Stimulated activated effector memory CD8-positive, alpha-beta T cell treated with anti-CD3 and anti-CD28 coated beads, Interleukin-12 subunit alpha, Interleukin-12 subunit beta, amount 100 ng/mL, for 72 hours (primary cell): ENCODE results near the gene SLC16A2.
A peak's percentile ranks its signal among the peaks of the same experiment; 100 is the strongest.

Experiments used
- ATAC-seq: fragments of 150-1000 bp; cut with Tn5 transposase; 2 replicates; pipeline ENCODE4 v1.10.0; 2021
- DNase-seq, 2 donors: peaks; one replicate each; pipeline ENCODE4 v3.0.0; 2021 to 2022; ENCODE audit warnings: low spot score in 2 of 2
- H3K27ac Mint-ChIP-seq: one replicate; pipeline ENCODE4 v1.8.0; 2022; ENCODE audit warnings: mild to moderate bottlenecking, mixed read lengths
- H3K36me3 Mint-ChIP-seq: one replicate; pipeline ENCODE4 v1.8.0; 2022; ENCODE audit warnings: mild to moderate bottlenecking, mixed read lengths
- H3K4me1 Mint-ChIP-seq: one replicate; pipeline ENCODE4 v1.8.0; 2022; ENCODE audit warnings: mixed read lengths
- H3K4me3 Mint-ChIP-seq: one replicate; pipeline ENCODE4 v1.8.0; 2022; ENCODE audit warnings: mild to moderate bottlenecking, mixed read lengths
- H3K9me3 Mint-ChIP-seq: one replicate; pipeline ENCODE4 v1.8.0; 2022; ENCODE audit warnings: mixed read lengths

Gene SLC16A2

DNA sequence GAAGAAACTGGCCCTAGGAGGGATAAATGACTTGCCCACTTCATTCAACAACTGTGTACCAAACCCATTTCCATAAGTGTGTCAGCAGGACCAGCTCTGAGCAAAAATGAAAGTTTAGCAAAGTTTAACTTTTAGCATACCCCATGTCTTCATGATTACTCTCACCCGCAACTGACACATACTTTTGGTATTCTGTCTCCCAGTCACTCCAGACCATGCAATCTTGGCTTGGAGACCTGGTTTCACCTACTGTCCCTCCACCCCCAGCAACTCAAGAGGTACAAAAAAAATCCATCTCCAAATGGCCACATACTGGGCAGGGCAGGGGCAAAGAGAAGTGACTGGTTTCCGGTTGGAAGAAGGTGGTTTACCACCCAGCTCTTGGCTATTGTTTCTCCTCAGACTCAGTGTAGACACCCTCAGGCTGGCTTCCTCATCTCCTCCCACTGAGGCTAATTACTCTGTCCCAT, 113.3 kb downstream of the SLC16A2 start:
- DNase-seq: peak; percentile 11 to 68
- Mint-ChIP-seq H3K4me3 (peak overlapping the region; percentile 72), H3K4me1 (peaks cover 29% of the 10 kb centered on the region), H3K27ac (peak overlapping the region; percentile 44), H3K9me3 (no peaks in the 10 kb centered on the region), H3K36me3 (no peaks in the 10 kb centered on the region)
- peak; percentile 90 for ATAC-seq

- Mint-ChIP-seq H3K36me3 (no peaks in the 10 kb centered on the region), H3K4me3 (peak overlapping the region; percentile 72), H3K4me1 (peaks cover 29% of the 10 kb centered on the region), H3K27ac (peak overlapping the region; percentile 44), H3K9me3 (no peaks in the 10 kb centered on the region)
- DNase-seq (no peak), ATAC-seq (no peak)
These were observed 113.8 kb downstream of the SLC16A2 start for GRCh38 chrX:74535086-74535407.

GRCh38 chrX:74535408-74536151, 114.3 kb downstream of the SLC16A2 start:
- ATAC-seq (peak; percentile 43), DNase-seq (peak in 1 of 2 donors; percentile 60)
- H3K4me3 Mint-ChIP-seq: peak overlapping the region; percentile 72
- H3K4me1 Mint-ChIP-seq: peaks cover 29% of the 10 kb centered on the region
- no peaks in the 10 kb centered on the region for H3K36me3 Mint-ChIP-seq
- H3K27ac Mint-ChIP-seq: peak overlapping the region; percentile 82
- no peaks in the 10 kb centered on the region for H3K9me3 Mint-ChIP-seq

DNA sequence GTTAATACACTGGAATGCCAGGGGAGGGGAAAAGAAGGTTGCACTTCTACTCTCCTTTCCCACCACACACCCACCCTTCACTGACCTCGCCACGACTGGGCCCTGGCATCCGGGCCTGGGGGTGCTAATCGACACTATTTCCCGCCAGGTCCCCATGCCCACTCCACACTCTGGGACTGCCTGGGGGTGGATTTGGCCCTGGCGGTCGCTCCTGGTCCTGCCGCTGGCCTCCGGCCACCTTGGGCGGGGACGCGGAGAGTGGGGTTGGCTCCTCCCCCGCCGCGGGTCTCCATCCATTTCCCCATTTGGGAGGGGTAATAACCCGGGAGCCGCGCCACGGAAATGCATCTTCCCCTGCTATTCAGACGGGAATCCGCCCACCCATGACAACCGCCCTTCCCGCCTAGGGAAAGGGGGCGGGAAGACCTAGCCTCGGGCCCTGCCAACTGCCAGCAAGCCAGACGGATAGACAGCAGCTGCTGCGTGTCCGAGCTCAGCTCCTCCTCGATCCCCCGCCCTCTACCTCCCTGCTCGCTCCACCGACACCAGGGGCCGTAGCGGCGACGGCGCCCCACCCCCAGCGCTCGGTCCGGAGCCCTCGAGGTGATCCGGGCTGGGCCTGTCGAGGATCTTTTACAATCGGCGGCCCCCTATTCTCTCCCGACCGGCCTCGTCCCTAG, 115.0 kb downstream of the SLC16A2 start:
- peak overlapping the region; percentile 72 for H3K4me3 Mint-ChIP-seq
- H3K9me3 Mint-ChIP-seq: no peaks in the 10 kb centered on the region

GRCh38 chrX:74536832-74537371, 115.6 kb downstream of the SLC16A2 start:
- Mint-ChIP-seq H3K27ac (peak overlapping the region; percentile 82), H3K36me3 (no peaks in the 10 kb centered on the region), H3K9me3 (no peaks in the 10 kb centered on the region), H3K4me1 (peaks cover 29% of the 10 kb centered on the region), H3K4me3 (peak overlapping the region; percentile 72)
- DNase-seq (no peak), ATAC-seq (no peak)

More for the DNA sequence above, 115.0 kb downstream of the SLC16A2 start:
- peaks cover 29% of the 10 kb centered on the region for H3K4me1 Mint-ChIP-seq
- H3K27ac Mint-ChIP-seq: peak overlapping the region; percentile 82
- DNase-seq (peak in 1 of 2 donors; percentile 63), ATAC-seq (peak; percentile 4)
- no peaks in the 10 kb centered on the region for H3K36me3 Mint-ChIP-seq

GRCh38 chrX:74540635-74541249, 119.4 kb downstream of the SLC16A2 start:
- Mint-ChIP-seq H3K4me3 (no peak overlapping the region), H3K36me3 (no peaks in the 10 kb centered on the region), H3K27ac (peak overlapping the region; percentile 4), H3K9me3 (no peaks in the 10 kb centered on the region), H3K4me1 (peaks cover 9% of the 10 kb centered on the region)
- ATAC-seq: peak; percentile 57
- DNase-seq: no peak

- Mint-ChIP-seq H3K4me3 (no peak overlapping the region), H3K9me3 (no peaks in the 10 kb centered on the region), H3K4me1 (no peaks in the 10 kb centered on the region), H3K27ac (no peak overlapping the region), H3K36me3 (no peaks in the 10 kb centered on the region)
- ATAC-seq (no peak), DNase-seq (no peak)
These were observed 124.7 kb downstream of the SLC16A2 start for GRCh38 chrX:74545880-74546523.

GRCh38 chrX:74546984-74547383, 125.7 kb downstream of the SLC16A2 start:
- Mint-ChIP-seq H3K27ac (no peak overlapping the region), H3K9me3 (no peaks in the 10 kb centered on the region), H3K36me3 (no peaks in the 10 kb centered on the region), H3K4me1 (no peaks in the 10 kb centered on the region), H3K4me3 (no peak overlapping the region)
- ATAC-seq (no peak), DNase-seq (no peak)

DNA sequence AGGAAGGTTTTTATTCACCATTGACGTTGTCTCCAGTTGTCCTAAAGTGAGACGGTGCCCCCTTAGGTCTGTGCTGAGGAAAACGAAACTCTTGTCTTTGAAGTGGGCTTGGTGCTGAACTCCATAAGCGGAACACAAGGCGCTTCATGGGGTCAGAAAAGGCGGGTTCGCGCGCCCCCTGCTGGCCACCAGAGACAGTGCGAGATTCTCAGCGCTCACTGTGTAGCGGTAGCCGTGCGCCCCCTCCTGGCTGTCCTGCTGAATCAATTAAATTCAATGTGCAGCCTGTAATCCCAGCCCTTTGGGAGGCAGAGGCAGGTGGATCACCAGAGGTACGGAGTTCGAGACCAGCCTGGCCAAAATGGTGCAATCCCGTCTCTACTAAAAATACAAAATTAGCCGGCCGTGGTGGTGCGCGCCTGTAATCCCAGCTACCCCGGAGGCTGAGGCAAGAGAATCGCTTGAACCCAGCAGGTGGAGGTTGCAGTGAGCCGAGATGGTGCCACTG, 129.1 kb downstream of the SLC16A2 start:
- DNase-seq: peak; percentile 71 to 87
- H3K4me3 Mint-ChIP-seq: no peak overlapping the region

DNA sequence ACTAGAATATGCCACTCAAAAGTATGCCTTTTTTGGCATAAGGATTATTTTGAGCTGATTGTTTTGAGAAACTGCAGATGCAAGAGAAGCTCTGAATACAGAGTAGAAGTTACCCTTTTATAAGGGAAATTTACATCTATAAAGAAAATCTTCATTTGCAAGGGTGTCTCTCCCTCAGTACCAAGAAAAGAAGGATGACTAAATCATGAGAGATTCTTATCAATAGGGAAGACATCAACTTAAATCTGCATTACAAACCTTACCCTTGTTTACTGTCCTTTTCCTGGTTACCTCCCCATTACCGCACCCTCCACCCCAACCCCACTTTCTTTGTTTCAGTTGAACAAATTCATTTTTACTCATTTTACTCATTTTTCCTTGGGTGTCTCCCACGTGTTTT, 130.6 kb downstream of the SLC16A2 start:
- Mint-ChIP-seq H3K4me3 (no peak overlapping the region), H3K36me3 (no peaks in the 10 kb centered on the region), H3K9me3 (no peaks in the 10 kb centered on the region), H3K4me1 (no peaks in the 10 kb centered on the region), H3K27ac (no peak overlapping the region)
- no peak for ATAC-seq
- no peak for DNase-seq

More for the DNA sequence above, 129.1 kb downstream of the SLC16A2 start:
- Mint-ChIP-seq H3K9me3 (no peaks in the 10 kb centered on the region), H3K4me1 (no peaks in the 10 kb centered on the region), H3K27ac (no peak overlapping the region), H3K36me3 (no peaks in the 10 kb centered on the region)
- peak; percentile 91 for ATAC-seq

GRCh38 chrX:74557378-74557777, 136.1 kb downstream of the SLC16A2 start:
- DNase-seq (no peak), ATAC-seq (no peak)
- H3K9me3 Mint-ChIP-seq: no peaks in the 10 kb centered on the region
- H3K4me3 Mint-ChIP-seq: no peak overlapping the region
- no peak overlapping the region for H3K27ac Mint-ChIP-seq
- H3K4me1 Mint-ChIP-seq: no peaks in the 10 kb centered on the region
- H3K36me3 Mint-ChIP-seq: no peaks in the 10 kb centered on the region

DNA sequence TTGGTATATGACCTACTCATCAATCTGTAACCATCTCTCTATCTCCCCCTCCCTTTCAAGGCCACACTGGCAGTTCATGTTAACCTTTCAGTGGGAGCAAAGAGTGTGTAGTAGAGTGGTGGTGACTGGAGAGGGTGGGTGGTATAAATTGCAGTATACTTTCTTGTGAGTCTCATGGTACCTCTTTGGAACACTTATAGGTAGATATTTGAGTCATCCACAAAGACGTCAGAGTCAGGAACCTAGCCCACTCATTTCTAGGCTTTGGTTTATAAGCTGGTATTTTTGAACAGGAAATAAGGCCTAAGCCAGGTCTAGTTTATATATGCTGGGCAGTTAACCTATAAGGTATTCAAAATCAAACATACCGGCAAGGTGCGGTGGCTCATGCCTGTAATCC, 156.8 kb downstream of the SLC16A2 start:
- Mint-ChIP-seq H3K4me3 (no peak overlapping the region), H3K36me3 (peaks cover 6% of the 10 kb centered on the region), H3K4me1 (peaks cover 6% of the 10 kb centered on the region), H3K27ac (no peak overlapping the region), H3K9me3 (no peaks in the 10 kb centered on the region)
- DNase-seq (no peak), ATAC-seq (peak; percentile 99)

DNA sequence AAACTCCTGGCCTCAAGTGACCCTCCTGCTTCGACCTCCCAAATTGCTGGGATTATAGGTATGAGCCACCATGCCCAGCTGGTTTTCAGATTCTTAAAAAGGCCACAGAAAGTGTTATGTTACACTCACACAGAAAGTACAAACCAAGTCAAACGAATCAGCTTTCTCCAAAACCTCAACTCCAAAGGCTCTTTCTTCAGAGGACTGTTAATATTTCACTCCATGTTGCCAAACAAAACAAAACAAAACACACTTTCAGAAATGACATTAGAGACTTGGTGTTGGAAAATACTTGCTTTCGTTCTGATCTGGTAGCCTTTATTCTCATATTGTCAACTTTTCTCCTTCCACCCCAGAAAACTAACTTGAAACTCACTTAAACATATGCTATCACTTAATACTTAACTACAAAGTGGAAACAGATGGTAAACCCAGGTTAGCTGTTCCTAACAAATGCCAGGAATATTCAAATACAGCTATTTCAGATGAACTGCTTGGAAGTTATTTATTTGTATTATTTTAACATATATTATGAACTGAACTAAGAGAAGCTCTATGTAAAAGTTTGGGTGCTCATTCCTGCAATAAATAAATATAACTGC, 158.4 kb downstream of the SLC16A2 start:
- H3K4me3 Mint-ChIP-seq: no peak overlapping the region
- H3K36me3 Mint-ChIP-seq: peaks cover 6% of the 10 kb centered on the region
- ATAC-seq: peak; percentile 15
- peak overlapping the region; percentile 61 for H3K27ac Mint-ChIP-seq
- H3K4me1 Mint-ChIP-seq: peaks cover 6% of the 10 kb centered on the region
- H3K9me3 Mint-ChIP-seq: no peaks in the 10 kb centered on the region
- no peak for DNase-seq
